GM18502 (cell line): Measurements from ENCODE around the gene EFCAB12.
"Not testable (repeated sequence)": the region's sequence is repeated elsewhere in the genome, so short reads cannot be mapped to it uniquely, and the experiment has no call there.

Experiments
- ATAC-seq: cut with Tn5 transposase; IDR thresholded peaks from one replicate; pipeline ENCODE4 v1.9.1; 2021; ENCODE audit warnings: mild to moderate bottlenecking; ENCODE audit not compliant: unreplicated experiment, poor library complexity

Gene EFCAB12

DNA sequence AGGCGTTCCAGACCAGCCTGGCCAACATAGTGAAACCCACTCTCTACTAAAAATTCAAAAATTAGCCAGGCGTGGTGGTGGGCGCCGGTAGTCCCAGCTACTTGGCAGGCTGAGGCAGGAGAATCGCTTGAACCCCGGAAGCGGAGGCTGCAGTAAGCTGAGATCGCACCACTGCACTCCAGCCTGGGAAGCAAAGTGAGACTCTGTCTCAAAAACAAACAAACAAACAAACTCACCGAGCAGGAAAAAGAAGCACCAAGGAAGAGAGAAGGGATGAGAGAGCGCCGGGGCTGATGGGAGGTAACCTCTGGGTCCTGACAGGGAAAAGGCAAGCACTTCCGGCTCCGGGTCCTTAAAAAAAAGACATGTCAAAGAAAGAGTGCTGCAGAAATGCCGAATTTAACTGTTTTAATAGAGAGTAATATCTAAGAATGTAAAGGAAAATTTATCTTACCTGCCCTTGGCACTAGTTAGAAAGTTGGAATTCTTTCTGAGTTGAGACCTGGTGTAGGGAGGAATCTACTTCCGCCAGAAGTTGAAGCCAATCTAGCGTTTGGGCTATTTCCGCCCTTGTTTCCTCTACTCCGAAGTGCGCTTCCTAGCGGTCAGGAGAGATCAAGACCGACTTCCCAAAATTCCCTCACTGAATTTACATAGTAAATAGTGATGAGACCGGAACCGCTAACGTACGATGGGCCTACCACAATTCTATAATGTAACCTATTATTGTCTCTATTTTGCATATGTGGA, 29.1 kb downstream of the EFCAB12 start:
- peak; percentile 86 for ATAC-seq

DNA sequence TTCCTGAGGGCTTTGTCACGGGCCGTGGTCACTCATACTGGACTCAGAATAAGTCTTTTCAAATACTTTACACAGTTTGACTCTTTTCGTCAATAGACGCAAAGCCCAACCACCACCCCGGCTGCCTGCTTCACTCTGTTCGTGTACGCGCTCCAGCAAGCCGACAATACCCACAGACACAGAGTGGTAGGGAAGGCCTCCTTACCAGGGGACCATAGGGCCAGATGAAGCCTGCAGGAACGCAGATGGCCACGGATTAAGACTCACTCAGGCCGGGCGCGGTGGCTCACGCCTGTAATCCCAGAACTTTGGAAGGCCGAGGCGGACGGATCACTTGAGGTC, 29.7 kb downstream of the EFCAB12 start:
- peak; percentile 19 for ATAC-seq

DNA sequence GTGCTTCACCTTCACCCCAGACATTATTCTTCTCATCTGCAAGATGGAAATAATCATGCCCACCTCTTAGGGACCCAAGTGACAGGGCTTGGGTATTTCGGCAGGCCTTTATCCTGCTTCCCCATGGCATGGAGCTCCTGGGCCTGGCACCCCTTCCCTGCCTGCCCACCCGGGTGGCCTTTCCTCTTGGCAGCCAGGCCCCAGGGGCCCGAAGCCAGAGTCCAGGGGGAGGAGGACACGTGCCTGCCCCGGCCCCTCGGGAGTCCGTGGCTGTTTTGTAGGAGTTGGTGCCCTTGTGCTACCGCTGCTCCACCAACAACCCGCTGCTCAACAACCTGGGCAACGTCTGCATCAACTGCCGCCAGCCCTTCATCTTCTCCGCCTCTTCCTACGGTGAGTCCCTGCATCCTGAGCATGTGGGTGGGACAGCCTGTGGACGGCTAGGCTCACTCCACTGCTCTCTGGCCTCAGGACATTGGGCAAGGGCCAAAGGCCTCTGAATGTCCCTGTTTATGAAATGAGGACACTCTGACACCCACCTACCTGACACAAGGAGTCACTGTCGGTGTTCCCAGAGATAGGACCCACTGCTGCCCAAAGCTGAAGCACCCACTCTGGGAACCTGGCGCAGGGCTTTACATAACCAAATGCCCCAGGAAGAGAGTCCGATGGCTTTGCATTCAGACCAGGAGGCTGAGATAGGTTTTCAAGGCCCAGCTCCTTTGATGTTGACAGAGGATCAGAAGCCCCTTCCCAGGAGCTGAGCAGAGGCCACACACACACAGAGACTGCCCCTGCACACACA, 34.5 kb downstream of the EFCAB12 start:
- not testable (repeated sequence) for ATAC-seq

DNA sequence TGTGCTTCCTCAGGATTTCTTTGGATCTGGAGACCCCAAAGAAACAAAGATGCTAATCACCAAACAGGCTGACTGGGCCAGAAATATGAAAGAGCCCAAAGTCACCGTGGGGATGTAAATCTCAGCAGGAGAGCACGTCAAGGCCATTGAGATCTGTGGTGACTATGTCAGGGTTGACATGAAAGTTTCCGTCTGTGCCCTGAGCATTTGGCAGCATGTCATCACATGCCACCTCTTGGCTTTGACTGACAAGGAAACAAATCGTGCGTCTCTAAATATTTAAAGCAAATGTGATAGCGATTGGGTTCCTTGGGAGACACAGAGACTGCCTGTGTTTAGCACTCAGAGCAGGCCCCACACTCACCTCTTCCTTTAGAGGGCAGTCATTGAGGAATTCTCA, 35.2 kb downstream of the EFCAB12 start:
- ATAC-seq: no peak

DNA sequence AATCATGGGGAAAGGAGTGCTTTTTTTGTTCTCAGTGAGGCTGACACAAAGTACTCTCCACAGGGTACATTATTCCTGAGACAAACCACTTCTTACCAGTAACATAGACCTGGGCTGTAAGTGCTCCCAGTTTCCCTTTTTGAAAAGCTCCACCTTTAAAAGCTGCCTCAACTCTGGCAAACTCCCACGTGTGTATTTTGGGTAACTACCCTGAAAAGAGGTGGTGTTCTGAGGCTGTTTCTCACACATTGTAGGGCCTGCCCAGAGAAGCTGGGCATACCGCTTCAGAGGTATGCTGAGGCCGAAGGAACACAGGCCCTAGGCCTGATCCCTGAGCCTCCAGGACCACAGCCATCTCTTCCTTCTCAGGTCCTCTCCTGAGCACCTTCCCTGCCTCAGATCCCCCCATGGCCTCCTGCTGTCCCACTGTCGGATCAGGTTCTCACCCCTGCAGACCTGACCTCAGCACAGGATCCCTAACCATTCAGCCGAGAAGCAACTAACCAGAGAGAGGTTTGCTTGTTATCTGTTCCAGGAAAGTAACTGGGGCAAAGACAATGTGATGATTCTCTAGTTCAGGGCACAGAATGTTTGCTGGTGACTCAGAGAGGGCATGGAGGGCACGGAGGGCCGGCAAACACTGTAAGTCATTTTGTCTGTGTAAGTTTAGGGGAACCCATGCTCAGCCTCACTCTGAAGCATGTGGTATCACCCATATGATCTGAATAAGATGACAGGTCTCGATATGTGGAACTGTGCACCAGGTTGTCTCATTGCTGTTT, 36.1 kb downstream of the EFCAB12 start:
- ATAC-seq: not testable (repeated sequence)

DNA sequence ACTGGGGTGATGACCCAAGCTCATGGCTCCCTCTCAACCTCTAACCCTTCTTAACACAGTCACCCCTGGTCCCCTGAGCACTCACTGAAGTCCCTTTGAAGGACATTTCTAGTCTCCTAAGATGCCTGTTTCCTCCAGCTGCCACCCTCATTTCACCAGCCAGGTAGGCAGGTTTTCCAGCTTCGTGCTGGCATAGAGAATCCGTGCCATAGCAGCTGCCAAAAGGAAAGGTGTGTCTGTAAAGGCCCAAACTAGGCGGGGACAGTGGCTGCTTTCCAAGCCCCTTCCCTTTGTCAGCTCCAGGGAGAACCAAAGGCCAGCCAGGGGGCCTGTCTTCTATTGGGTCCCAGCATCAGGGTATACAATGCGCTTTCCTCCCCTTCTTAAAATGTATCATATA, 36.9 kb downstream of the EFCAB12 start:
- ATAC-seq: not testable (repeated sequence)

DNA sequence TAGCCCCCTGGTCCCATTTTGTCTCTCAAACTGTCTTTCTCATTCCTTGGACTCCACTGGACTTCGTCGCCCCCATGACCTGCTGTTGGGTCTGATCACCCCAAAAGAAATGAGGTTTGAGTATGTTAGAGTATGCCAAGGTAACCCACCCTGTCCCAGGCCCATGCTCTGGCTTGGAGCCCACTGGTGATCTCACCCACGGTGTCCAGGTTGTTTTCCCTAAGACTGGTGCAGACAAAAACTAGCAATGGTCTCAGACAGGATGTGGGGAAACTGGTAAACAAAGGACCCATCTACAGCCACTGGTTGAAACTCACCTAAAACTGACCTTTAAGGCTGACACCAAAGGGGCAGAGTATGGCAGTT, 38.9 kb downstream of the EFCAB12 start:
- ATAC-seq: no peak

DNA sequence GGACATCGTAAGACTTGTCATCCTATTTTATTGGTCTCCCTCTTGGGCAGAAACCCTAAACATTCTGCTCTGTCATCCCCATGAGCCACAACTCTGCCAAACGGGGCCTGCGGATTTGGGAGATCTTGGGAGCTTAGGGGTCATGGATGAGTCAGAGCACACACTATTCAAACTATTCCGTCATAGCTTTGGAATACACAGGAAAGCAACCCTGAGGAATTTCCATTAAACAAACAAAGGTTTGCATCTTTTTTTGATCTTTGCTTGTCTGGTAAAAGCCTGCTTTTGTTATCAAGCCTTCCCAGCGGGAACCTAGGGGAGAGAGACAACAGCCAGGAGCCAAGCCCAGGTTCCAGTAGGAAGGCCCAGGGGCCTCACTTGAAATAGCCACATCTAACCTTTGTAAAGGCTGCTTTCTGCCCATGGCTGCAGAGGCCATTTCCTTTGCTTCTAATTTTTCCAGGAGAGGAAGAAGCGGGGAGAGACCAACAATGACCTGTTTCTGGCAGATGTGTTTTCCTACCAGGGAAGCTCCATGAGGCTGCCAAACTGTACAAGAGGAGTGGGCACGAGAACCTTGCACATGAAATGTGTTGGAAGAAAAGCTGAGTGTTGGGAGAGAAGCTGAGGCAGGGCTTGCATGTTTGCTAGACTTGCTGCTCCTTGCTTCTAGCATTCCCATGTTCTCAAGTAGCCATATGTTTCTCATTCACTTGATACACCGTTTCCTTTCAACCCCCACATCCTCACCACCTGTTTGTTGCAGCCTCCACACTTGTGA, 39.5 kb downstream of the EFCAB12 start:
- ATAC-seq: not testable (repeated sequence)

DNA sequence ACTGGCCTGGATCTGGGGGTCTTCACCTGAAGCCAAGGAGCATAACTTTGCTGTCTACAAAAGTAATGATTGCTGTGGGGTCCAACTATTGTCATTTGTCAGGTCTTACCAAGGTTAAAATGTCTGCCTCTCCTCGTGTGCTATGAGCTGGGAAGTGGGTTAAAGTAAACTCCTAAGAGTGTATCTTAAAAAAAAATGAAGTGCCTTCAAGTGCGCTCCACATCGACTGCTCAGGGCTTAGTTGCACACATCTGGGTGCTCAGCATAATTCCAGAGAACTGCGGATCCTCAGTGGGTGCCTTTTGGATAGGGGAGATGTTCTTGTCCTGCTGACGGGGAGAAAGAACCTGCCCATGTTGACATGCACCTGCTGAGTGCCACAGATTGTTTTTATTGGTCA, 40.9 kb downstream of the EFCAB12 start:
- ATAC-seq: no peak

DNA sequence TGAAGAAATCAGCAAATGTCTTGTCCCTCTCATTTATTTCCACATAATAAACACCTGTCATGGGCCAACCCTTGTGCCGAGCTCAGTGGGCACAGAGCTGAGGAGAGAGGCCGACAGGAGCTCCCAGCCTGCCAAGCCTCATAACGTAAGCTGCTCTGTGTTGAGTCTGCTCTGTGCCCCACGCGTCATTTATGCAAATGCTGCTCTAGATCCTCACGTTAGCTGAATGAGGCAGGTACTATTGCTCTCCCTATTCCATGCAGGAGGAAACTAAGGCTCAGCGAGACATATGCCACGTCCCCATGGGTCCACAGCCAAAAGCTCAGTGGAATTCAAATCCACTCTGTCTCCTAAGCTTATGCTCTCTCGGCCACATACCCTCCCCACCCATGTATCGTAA, 41.5 kb downstream of the EFCAB12 start:
- ATAC-seq: no peak

DNA sequence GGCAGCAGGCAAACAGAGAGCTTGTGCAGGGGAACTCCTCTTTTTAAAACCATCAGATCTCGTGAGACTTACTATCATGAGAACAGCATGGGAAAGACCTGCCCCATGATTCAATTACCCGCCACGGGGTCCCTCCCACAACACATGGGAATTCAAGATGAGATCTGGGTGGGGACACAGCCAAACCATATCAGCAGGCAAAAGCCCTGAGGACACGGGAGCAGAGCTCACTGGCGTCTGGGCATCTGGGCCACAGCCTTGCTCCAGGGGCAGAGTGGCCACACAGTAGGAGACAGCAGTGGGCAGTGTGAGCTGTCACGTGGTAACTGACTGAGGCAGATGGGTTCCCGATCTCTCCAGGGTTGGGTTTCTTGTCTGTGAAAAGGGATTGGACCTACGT, 42.9 kb downstream of the EFCAB12 start:
- ATAC-seq: not testable (repeated sequence)

DNA sequence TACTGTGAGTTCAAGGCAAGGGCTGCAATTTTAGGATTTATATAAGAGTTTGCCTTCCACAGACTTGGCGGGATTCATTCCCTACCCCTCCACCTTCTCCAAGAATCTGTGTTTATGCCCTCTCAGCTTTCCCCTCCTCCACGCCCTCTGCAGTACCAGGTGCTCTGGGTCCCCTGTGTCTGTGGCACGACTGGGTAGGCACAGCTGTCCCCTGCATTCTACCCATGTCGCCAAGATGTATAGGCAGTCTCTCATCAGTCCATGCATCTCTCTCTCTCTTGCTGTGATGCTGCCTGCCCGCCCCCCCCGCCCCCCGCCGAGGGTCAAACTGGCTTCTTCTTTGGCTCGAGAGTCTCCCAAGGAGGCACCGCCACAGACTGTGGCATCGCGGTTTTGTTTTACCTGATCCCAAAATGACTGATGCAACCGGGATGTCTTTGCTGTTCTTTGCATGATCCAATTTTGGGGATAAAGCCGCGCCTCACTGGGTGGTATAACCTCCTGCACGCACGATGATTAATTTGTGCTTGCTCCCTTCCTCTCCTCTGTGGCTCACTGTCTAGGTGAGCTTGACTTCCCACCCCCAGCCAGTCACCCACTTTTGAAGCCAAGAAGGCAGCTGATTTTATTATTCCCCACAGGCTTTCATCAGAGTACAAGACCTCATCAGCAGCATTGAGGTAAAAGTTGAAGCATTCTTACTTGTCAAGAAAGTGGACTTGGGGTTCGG, 43.7 kb downstream of the EFCAB12 start:
- no peak for ATAC-seq

DNA sequence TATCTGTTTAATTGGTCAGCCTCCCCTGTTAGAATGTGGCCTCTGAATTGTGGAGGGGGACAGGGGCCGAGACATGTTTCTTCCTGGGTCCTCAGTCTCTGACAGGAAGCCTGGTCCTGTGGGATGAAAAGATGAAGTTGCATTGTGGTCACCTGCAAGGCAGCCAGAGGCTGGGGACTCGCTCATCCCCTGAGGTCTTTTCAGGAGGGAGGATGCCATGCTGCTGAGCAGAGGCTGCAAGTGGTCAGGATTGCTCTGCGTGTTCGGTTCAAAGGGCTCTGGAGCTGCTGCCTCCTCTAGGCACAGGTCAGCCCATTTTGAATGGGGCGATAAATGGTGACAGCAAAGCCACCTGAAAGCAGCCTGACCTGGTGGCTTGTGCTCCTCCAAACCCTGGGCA, 44.3 kb downstream of the EFCAB12 start:
- not testable (repeated sequence) for ATAC-seq

DNA sequence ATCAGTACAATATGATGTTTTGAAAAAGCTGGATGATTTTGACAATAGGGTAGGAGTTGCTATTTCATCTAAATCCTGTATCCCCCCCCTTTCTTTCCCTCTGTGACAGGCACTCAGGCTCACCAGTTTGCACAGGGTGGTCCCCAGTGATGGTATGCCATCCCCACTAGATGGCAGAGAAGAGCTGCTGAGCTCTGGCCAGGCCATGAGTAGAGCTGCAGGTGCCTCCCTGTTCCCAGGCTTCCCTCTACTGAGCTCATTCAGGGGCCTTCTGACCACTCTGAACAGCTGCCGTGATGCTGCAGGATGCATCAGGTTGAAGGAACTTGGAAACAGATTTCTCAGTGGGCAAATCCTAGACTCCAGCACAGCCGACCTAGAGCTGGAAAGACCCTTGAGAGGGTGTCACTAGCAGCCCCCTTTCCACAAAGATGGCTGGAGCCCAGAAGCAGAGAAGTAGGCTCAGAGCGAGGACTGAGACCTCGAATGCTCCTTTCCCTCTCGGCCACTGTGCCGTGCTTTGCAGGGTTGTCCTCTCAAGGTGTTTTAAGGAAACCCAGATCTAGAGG, 45.1 kb downstream of the EFCAB12 start:
- ATAC-seq: peak; percentile 76

DNA sequence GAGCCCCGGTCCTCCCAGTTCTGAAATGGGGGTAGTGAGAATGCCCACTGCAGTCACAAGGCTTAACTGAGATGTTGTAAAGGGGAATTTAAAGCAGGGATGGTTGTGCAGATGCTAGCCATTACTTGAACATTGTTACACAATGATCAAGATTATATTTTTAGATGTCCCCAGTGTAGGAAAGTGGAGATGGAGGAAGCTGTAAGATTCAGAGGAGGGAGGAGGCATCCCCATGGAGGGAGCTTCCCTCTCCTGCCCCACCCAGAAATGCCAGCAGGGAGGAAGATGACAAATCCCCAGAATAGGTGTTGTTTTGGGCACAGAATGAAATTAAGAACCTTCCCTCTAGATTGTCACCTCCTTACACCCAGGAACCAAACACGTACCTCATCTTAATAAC, 46.1 kb downstream of the EFCAB12 start:
- no peak for ATAC-seq

DNA sequence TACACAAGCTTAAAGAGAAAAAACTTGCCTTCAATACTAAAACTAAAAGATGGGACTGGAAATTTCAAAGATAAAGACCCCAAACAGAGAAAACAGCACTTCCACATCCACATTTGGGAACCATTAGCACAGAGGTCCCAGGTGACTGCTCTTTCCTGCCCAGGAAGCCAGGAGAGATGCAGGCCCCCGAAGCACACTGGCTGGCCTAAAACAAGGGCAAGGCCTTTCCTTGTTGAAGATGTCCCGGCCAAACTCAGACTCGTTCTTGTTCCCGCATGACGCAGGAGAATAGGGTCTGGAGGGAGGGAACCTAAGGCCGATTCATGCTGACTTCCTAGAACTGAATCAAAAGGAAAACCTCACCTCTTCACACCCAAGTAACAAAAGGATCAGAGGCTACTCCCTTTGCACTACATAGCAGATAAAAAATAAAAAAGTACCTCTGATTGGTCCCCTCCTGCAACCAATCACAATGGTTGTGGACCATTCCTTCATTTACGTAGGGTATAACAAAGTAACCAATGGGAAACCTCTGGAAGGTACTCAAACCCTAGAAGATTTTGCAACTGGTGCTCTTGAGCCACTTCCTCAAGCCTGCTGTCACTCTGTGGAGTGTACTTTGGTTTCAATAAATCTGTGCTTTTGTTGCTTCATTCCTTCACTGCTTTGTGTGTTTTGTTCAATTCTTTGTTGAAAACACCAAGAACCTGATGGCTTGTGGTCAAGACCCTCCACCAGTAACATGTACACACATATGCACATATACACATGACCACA, 48.7 kb downstream of the EFCAB12 start:
- no peak for ATAC-seq

DNA sequence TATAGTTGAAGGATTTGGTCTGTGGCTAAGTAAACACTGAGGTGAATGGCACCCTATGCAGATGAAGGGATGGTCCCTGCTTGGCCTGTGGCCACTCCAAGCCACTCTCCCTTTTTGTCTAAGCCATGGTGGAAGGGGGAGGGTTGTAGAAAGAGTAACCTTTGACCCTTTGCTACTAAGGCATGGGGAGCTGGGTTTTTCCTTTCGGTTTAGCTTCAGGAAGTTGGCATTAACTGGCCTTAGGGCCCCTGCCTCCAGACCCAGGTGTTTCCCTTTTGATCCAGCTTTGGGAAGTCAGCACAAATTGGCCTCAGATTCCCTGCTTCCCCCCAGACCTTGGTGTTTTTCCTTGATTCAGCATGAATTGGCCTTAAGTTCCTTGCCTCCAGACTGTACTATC, 49.5 kb downstream of the EFCAB12 start:
- ATAC-seq: no peak

DNA sequence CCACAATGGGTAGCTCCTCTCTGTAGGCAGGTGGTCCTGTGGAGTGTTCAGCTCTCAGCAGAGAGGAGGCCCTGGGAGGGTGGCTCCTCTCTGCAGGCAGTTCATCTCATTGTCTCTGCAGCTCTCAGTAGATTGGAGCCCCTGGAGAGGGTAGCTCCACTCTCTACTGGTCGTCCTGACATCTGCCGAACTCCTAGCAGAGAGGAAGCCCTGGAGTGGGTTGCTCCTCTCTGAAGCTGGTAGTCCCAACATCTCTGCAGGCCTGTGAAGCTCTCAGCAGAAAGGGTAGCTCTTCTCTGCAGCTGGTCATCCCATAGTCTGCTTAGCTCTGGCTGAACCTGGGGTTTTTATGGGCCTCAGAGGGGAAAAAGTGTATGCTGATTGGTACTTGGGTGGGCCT, 50.8 kb downstream of the EFCAB12 start:
- ATAC-seq: no peak

DNA sequence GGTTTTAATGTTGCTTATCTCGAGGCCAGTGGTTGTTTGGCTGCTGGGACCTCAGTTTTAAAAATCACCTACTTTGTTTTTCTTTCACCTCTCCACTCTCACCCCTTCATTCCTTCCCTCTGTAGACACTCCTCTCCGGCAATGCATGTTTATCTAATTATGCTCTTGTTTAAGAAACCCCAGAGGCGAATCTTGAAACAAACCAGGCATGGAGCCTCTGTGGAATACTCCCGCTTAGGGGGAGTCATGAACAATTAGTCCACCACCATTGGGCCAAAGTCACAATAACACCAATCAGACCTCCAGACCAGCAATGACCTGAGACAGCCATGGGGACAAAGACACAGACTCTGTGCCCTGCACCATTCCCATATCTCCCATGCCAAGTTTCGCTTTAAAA, 53.3 kb downstream of the EFCAB12 start:
- ATAC-seq: no peak
